ENCODE results near the gene SNX9.

Gene SNX9

GRCh38 chr6:157912326-157912725 lies 89.3 kb downstream of the SNX9 start:
- H3K9me3 ChIP-seq (replicated peaks in 1 of 11), result peaks cover 0 to 28% (median 1%) of the 10 kb centered on the region in 11 experiments; a peak in 5 of 22 replicates
- no peaks in the 10 kb centered on the region for H3K27me3 ChIP-seq
- no peak overlapping the region for H3K27ac ChIP-seq
- H3K4me3 ChIP-seq, result no peak overlapping the region
- peaks cover 0 to 90% (median 0%) of the 10 kb centered on the region in 11 experiments; a peak in 4 of 22 replicates for H3K36me3 ChIP-seq
- no peak overlapping the region for H3K4me2 ChIP-seq
- peaks cover 0 to 26% (median 0%) of the 10 kb centered on the region in 11 experiments; a peak in 3 of 22 replicates for H4K20me1 ChIP-seq
- no peak for TF ChIP-seq Cebpa-rat (IDR thresholded peaks at IDR 0.05)
- no peak overlapping the region for H3K9ac ChIP-seq
- H3K4me1 ChIP-seq, result no peaks in the 10 kb centered on the region

- Histone ChIP-seq H3K4me1 (no peaks in the 10 kb centered on the region), H3K36me3 (peaks cover 0 to 100% (median 6%) of the 10 kb centered on the region in 11 experiments; a peak in 8 of 22 replicates), H4K20me1 (peaks cover 0 to 12% (median 0%) of the 10 kb centered on the region in 11 experiments; a peak in 1 of 22 replicates), H3K4me3 (no peak overlapping the region), H3K9ac (no peak overlapping the region), H3K4me2 (no peak overlapping the region), H3K27ac (no peak overlapping the region), H3K9me3 (replicated peaks in 1 of 11) (peaks cover 28 to 33% (median 32%) of the 10 kb centered on the region in 11 experiments), H3K27me3 (no peaks in the 10 kb centered on the region)
- no peak for TF ChIP-seq Cebpa-rat (IDR thresholded peaks at IDR 0.05)
Measured at GRCh38 chr6:157921685-157922367, 98.8 kb downstream of the SNX9 start.

DNA sequence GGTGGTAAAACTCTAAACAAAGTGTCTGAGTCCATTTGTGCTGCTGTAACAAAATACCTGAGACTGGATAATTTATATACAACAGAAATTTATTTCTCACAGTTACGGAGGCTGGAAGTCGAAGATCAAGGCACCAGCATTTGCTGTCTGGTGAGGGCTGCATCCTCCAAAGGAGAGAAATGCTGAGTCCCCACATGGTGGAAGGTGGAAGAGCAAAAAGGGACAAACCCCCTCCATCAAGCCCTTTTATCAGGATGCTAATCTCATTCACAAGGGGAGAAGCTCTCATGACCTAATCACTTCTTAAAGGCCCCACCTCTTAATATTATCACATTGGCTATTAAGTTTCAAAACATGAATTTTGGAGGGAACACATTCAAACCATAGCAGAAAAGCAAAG lies 102.7 kb downstream of the SNX9 start:
- Histone ChIP-seq H3K9me3 (replicated peaks in 1 of 11) (peaks cover 0 to 2% (median 0%) of the 10 kb centered on the region in 11 experiments; a peak in 5 of 22 replicates), H3K4me1 (peaks cover 5 to 13% (median 11%) of the 10 kb centered on the region in 10 experiments; a peak in 17 of 20 replicates), H4K20me1 (peaks cover 0 to 18% (median 0%) of the 10 kb centered on the region in 11 experiments; a peak in 2 of 22 replicates), H3K4me3 (no peak overlapping the region), H3K9ac (no peak overlapping the region), H3K27ac (no peak overlapping the region), H3K36me3 (peaks cover 0 to 100% (median 0%) of the 10 kb centered on the region in 11 experiments; a peak in 5 of 22 replicates), H3K4me2 (no peak overlapping the region), H3K27me3 (no peaks in the 10 kb centered on the region)
- TF ChIP-seq Cebpa-rat (IDR thresholded peaks at IDR 0.05), result no peak

DNA sequence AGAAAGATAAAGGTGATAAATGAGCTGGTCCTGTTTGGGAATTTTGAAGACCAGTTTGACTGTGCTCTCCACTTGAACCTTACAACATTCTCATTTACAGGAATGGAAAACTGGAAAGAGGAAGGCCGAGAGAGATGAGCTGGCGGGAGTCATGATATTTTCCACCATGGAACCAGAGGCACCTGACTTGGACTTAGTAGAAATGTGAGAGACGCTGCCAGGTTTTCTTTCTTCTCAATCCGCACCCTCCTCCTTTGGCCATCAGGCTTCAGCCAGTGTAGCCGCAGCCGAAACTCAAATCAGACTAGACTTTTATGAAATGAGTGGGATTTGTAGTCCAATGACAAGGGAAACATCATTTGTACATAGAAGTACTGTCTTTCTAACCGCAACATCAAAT lies 104.0 kb downstream of the SNX9 start:
- Histone ChIP-seq H4K20me1 (peaks cover 0 to 15% (median 0%) of the 10 kb centered on the region in 11 experiments; a peak in 2 of 22 replicates), H3K36me3 (peaks cover 0 to 100% (median 0%) of the 10 kb centered on the region in 11 experiments; a peak in 5 of 22 replicates), H3K9ac (no peak overlapping the region), H3K27ac (no peak overlapping the region), H3K27me3 (no peaks in the 10 kb centered on the region), H3K4me3 (no peak overlapping the region), H3K4me1 (peaks cover 5 to 13% (median 11%) of the 10 kb centered on the region in 10 experiments; a peak in 17 of 20 replicates), H3K4me2 (no peak overlapping the region), H3K9me3 (replicated peaks in 1 of 11) (no peaks in the 10 kb centered on the region)
- no peak for TF ChIP-seq Cebpa-rat (IDR thresholded peaks at IDR 0.05)

- Histone ChIP-seq H3K9ac (no peak overlapping the region), H3K36me3 (peaks cover 0 to 100% (median 0%) of the 10 kb centered on the region in 11 experiments; a peak in 4 of 22 replicates), H3K4me2 (peak overlapping the region in 10 of 11 experiments; percentile 0 to 50 (median 32); a peak in 11 of 22 replicates), H3K4me3 (no peak overlapping the region), H3K9me3 (replicated peaks in 1 of 11) (no peaks in the 10 kb centered on the region), H3K27ac (no peak overlapping the region), H3K27me3 (no peaks in the 10 kb centered on the region), H3K4me1 (peaks cover 5 to 13% (median 11%) of the 10 kb centered on the region in 10 experiments; a peak in 17 of 20 replicates), H4K20me1 (peaks cover 0 to 11% (median 0%) of the 10 kb centered on the region in 11 experiments; a peak in 2 of 22 replicates)
- TF ChIP-seq Cebpa-rat (IDR thresholded peaks at IDR 0.05), result no peak
Measured at GRCh38 chr6:157928428-157928827, 105.4 kb downstream of the SNX9 start.

GRCh38 chr6:157929076-157929475 lies 106.0 kb downstream of the SNX9 start:
- no peaks in the 10 kb centered on the region for H3K27me3 ChIP-seq

DNA sequence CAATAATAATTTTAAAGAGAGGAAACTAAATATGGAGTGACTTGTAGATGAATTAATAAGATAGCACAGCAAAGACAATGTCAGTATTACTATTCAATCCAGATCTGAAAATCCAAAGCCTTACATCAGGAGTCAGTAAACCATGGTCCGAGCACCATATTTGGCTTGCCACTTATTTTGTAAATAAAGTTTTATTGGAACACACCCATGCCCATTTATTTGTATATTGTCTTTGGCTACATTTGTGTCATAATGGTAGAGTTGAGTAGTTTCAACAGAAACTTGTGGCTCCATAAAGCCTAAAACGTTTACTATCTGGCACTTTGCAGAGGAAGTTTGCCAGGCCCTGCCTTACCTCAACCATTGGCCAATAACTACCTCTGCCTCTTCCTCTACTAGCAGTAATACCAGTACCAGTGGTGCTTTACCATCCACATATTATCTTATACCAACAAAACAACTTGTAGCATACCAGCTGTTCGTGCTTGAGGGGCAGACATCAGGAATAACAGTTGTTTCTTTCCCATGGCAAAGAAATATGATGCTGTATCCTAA lies 106.8 kb downstream of the SNX9 start:
- Histone ChIP-seq H3K27me3 (no peaks in the 10 kb centered on the region), H3K9me3 (replicated peaks in 1 of 11) (no peaks in the 10 kb centered on the region), H3K27ac (no peak overlapping the region), H3K4me1 (peaks cover 5 to 13% (median 11%) of the 10 kb centered on the region in 10 experiments; a peak in 17 of 20 replicates), H3K4me2 (no peak overlapping the region), H4K20me1 (peaks cover 0 to 11% (median 0%) of the 10 kb centered on the region in 11 experiments; a peak in 2 of 22 replicates), H3K36me3 (peaks cover 0 to 100% (median 0%) of the 10 kb centered on the region in 11 experiments; a peak in 4 of 22 replicates), H3K9ac (no peak overlapping the region), H3K4me3 (no peak overlapping the region)
- TF ChIP-seq Cebpa-rat (IDR thresholded peaks at IDR 0.05), result no peak

More at GRCh38 chr6:157929076-157929475, 106.0 kb downstream of the SNX9 start:
- no peak for TF ChIP-seq Cebpa-rat (IDR thresholded peaks at IDR 0.05)
- peaks cover 5 to 13% (median 11%) of the 10 kb centered on the region in 10 experiments; a peak in 17 of 20 replicates for H3K4me1 ChIP-seq
- peaks cover 0 to 100% (median 0%) of the 10 kb centered on the region in 11 experiments; a peak in 4 of 22 replicates for H3K36me3 ChIP-seq
- no peaks in the 10 kb centered on the region for H3K9me3 ChIP-seq (replicated peaks in 1 of 11)
- H4K20me1 ChIP-seq, result peaks cover 0 to 11% (median 0%) of the 10 kb centered on the region in 11 experiments; a peak in 2 of 22 replicates
- H3K4me2 ChIP-seq, result peak overlapping the region in 9 of 11 experiments; percentile 0 to 50 (median 35); a peak in 15 of 22 replicates
- H3K4me3 ChIP-seq, result no peak overlapping the region
- H3K27ac ChIP-seq, result 0 out of 22 replicates have a peak overlapping the region, but pooled peaks of 1 of the 11 experiments have one; percentile 6
- peak overlapping the region in 2 of 11 experiments; percentile 41 to 42; a peak in 1 of 22 replicates for H3K9ac ChIP-seq

- Histone ChIP-seq H3K9ac (no peak overlapping the region), H4K20me1 (peaks cover 0 to 14% (median 0%) of the 10 kb centered on the region in 11 experiments; a peak in 3 of 22 replicates), H3K9me3 (replicated peaks in 1 of 11) (no peaks in the 10 kb centered on the region), H3K4me2 (no peak overlapping the region), H3K4me3 (no peak overlapping the region), H3K27ac (no peak overlapping the region), H3K4me1 (peaks cover 0 to 5% (median 0%) of the 10 kb centered on the region in 10 experiments; a peak in 4 of 20 replicates), H3K27me3 (no peaks in the 10 kb centered on the region), H3K36me3 (peaks cover 0 to 100% (median 0%) of the 10 kb centered on the region in 11 experiments; a peak in 4 of 22 replicates)
- no peak for TF ChIP-seq Cebpa-rat (IDR thresholded peaks at IDR 0.05)
Measured at GRCh38 chr6:157935786-157936185, 112.7 kb downstream of the SNX9 start.

DNA sequence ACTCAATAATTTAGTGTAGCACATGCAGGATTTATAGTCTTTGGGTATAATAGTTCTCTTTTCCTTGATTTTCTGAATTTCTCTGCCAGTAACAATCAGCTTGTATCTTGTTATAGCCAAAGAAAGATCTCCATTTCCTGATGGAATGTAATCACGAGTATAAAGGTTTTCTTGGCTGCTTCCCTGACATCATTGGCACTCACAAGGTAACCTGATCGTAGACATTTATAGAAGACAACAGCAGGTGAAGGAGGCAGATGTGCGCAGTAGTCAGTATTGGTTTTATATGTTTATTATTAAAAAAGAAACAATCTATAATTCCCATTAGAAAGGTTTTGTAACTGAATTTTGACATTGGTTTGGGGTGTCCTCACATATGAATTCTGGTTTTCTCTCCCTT lies 114.3 kb downstream of the SNX9 start:
- Histone ChIP-seq H3K36me3 (peaks cover 0 to 100% (median 0%) of the 10 kb centered on the region in 11 experiments; a peak in 5 of 22 replicates), H3K27ac (no peak overlapping the region), H3K27me3 (no peaks in the 10 kb centered on the region), H4K20me1 (peaks cover 0 to 14% (median 0%) of the 10 kb centered on the region in 11 experiments; a peak in 3 of 22 replicates), H3K4me1 (peaks cover 0 to 5% (median 0%) of the 10 kb centered on the region in 10 experiments; a peak in 4 of 20 replicates), H3K9ac (no peak overlapping the region), H3K9me3 (replicated peaks in 1 of 11) (no peaks in the 10 kb centered on the region), H3K4me3 (no peak overlapping the region), H3K4me2 (no peak overlapping the region)
- TF ChIP-seq Cebpa-rat (IDR thresholded peaks at IDR 0.05), result no peak
